Common myeloid progenitor, CD34-positive (primary cell): Measurements from ENCODE around the gene PDZD8.
A peak's percentile ranks its signal among the peaks of the same experiment; 100 is the strongest.

Experiments used
- CTCF ChIA-PET: fragments of 350-600 bp; sonication (Branson Sonifier 250); formaldehyde crosslinking; loops from one replicate; lab custom pipeline; 2021; ENCODE audit warnings: antibody characterized with exemption; lab: Charles Lee
- POLR2A ChIA-PET: fragments of 350-600 bp; sonication (Branson Sonifier 250); formaldehyde crosslinking; loops from one replicate; lab custom pipeline; 2021; ENCODE audit warnings: antibody characterized with exemption; lab: Charles Lee
- DNase-seq, 3 donors: peaks; one replicate each; pipeline versions ENCODE4 v3.0.0 to v3.0.0-alpha.2; 2013
- H3K27ac ChIP-seq, 2 experiments: 1 replicate in 1 of 2; 2 replicates in 1 of 2; pipeline ENCODE4 v1.7.0; 2013; ENCODE audit warnings: inconsistent platforms in 2 of 2, low read length in 2 of 2, mild to moderate bottlenecking in 2 of 2, low read depth in 1 of 2, moderate library complexity in 1 of 2; ENCODE audit not compliant: severe bottlenecking in 2 of 2, insufficient read depth in 1 of 2, poor library complexity in 1 of 2
- H3K27me3 ChIP-seq, 5 experiments: replicated peaks in 2 of 5; 1 replicate in 3 of 5; 2 replicates in 2 of 5; pipeline versions ENCODE4 v1.6.1 to v1.7.0; 2013; ENCODE audit warnings: low read length in 4 of 5, mild to moderate bottlenecking in 2 of 5, moderate library complexity in 2 of 5, inconsistent platforms in 1 of 5; ENCODE audit not compliant: insufficient read depth in 5 of 5, control insufficient read depth in 4 of 5
- H3K36me3 ChIP-seq, 4 experiments: 1 replicate in 2 of 4; 2 replicates in 2 of 4; pipeline versions ENCODE4 v1.6.1 to v1.7.0; 2013; ENCODE audit warnings: low read length in 3 of 4, control low read depth in 1 of 4, mild to moderate bottlenecking in 1 of 4; ENCODE audit not compliant: control insufficient read depth in 4 of 4, insufficient read depth in 4 of 4
- H3K4me1 ChIP-seq, 4 experiments: 1 replicate in 3 of 4; 2 replicates in 1 of 4; pipeline versions ENCODE4 v1.6.1 to v1.7.1; 2013; ENCODE audit warnings: low read length in 3 of 4, mild to moderate bottlenecking in 3 of 4, control low read depth in 1 of 4, inconsistent platforms in 1 of 4, moderate library complexity in 1 of 4; ENCODE audit not compliant: control insufficient read depth in 4 of 4, insufficient read depth in 4 of 4; ENCODE audit errors: control extremely low read depth in 1 of 4
- H3K4me3 ChIP-seq, 7 experiments: 1 replicate in 4 of 7; 2 replicates in 3 of 7; pipeline versions ENCODE4 v1.5.1 to v1.7.0; 2013; ENCODE audit warnings: mild to moderate bottlenecking in 7 of 7, low read length in 6 of 7, moderate library complexity in 6 of 7, inconsistent platforms in 2 of 7, low read depth in 2 of 7, control low read depth in 1 of 7; ENCODE audit not compliant: insufficient read depth in 4 of 7, control insufficient read depth in 1 of 7; ENCODE audit errors: extremely low read depth in 1 of 7
- H3K9me3 ChIP-seq, 5 experiments: 1 replicate in 4 of 5; 2 replicates in 1 of 5; pipeline versions ENCODE4 v1.6.1 to v1.7.1; 2013; ENCODE audit warnings: low read length in 4 of 5, mild to moderate bottlenecking in 2 of 5, inconsistent platforms in 1 of 5, low read depth in 1 of 5, moderate library complexity in 1 of 5; ENCODE audit not compliant: control insufficient read depth in 4 of 5, insufficient read depth in 2 of 5; ENCODE audit errors: control extremely low read depth in 1 of 5
- WGBS: methylation state at CpG from one replicate; pipeline ENCODE4 v1.1.5; 2013; ENCODE audit not compliant: insufficient coverage; 5-methylcytosine and 5-hydroxymethylcytosine counted together

The PDZD8 gene

DNA sequence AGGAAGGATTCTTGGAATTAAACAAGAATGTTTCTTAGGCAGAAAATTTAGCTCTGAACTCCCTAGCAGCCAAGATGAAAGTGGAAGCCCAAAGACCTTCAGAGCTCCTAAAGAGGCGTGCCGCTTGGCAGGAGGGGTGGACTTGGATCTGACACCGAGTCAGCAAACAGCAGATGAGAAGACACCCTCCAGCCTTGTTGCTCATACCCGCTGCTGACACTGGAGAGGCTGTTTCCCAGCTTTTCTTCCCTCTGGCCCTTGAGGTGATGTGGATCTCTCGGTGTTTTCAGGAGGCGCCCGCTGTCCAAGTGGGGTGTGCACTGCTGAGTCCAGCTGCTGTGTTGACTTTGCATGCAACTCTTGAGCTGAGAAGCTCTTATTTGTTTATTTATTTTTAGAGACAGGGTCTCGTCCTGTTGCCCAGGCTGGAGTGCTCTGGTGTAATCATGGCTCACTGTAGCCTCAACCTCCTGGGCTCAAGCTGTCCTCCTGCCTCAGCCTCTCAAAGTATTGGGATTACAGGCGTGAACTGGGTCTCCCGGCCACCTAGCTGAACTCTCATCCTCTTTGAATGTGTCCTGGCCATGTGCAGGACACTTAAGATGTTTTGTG is 112.8 kb downstream of the PDZD8 start:
- DNase-seq, result no peak
- Histone ChIP-seq H3K27ac (no peak overlapping the region), H3K4me3 (no peak overlapping the region), H3K9me3 (no peaks in the 10 kb centered on the region), H3K27me3 (no peaks in the 10 kb centered on the region), H3K4me1 (peaks cover 2 to 24% (median 14%) of the 10 kb centered on the region in 4 experiments), H3K36me3 (peaks cover 0 to 17% (median 8%) of the 10 kb centered on the region in 4 experiments)
- 97% methylated on average over 9 of the region's 10 CpGs for WGBS
- POLR2A ChIA-PET, result no interaction called here
- CTCF ChIA-PET, result interaction anchor here (0.7 to 1.3 kb wide), 6 partner anchors 9 to 187 kb away, joined by 3 to 5 read pairs (median 3); no protein-coding TSS in a partner anchor

GRCh38 chr10:117261501-117261900 is 113.7 kb downstream of the PDZD8 start:
- DNase-seq, result no peak
- ChIA-PET POLR2A (interaction anchor here (0.6 kb wide), 1 partner anchor 33 kb away, joined by 3 read pairs; no protein-coding TSS in a partner anchor), CTCF (interaction anchor here (0.8 to 1.3 kb wide), 2 partner anchors 10 to 18 kb away, joined by 3 read pairs; no protein-coding TSS in a partner anchor)
- WGBS, result 95% methylated on average over 3 of the region's 3 CpGs
- Histone ChIP-seq H3K4me3 (no peak overlapping the region), H3K4me1 (peaks cover 2 to 24% (median 14%) of the 10 kb centered on the region in 4 experiments), H3K36me3 (peaks cover 0 to 23% (median 11%) of the 10 kb centered on the region in 4 experiments), H3K9me3 (no peaks in the 10 kb centered on the region), H3K27me3 (no peaks in the 10 kb centered on the region), H3K27ac (no peak overlapping the region)

- WGBS, result 74% methylated on average over 3 of the region's 4 CpGs
- no peaks in the 10 kb centered on the region for H3K27me3 ChIP-seq
- DNase-seq, result peak in 1 of 3 donors; percentile 23
These were observed 115.2 kb downstream of the PDZD8 start for GRCh38 chr10:117260084-117260483.

DNA sequence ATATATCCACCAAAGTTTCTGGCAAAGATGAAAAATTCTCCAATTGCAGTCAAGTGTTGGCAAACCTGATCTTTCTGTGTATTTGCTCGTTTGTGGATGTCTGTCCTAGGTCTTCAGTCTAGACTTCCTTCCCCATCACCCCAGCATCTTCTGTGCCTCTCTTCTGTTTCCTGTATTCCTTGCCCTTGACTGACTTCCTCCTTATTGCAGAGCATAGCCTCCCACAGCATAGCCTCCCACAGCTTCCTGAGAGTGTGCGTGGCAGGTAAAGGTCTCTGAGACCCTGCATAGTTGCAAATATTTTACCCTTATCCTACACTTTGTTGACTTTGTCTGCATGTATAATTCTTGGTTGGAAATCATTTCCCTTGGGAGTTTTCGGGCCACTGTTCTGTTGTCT is 116.0 kb downstream of the PDZD8 start:
- H3K9me3 ChIP-seq, result no peaks in the 10 kb centered on the region
- peak in 2 of 3 donors; percentile 30 to 45 for DNase-seq
- ChIA-PET CTCF (interaction anchor here (1.1 kb wide), 1 partner anchor 10 kb away, joined by 5 read pairs; no protein-coding TSS in a partner anchor), POLR2A (no interaction called here)
- peaks cover 2 to 24% (median 14%) of the 10 kb centered on the region in 4 experiments for H3K4me1 ChIP-seq
- no peak overlapping the region for H3K27ac ChIP-seq
- 100% methylated on average over 1 of the region's 3 CpGs for WGBS
- H3K27me3 ChIP-seq, result no peaks in the 10 kb centered on the region
- peaks cover 0 to 30% (median 13%) of the 10 kb centered on the region in 4 experiments for H3K36me3 ChIP-seq
- H3K4me3 ChIP-seq, result peak overlapping the region in 2 of 7 experiments; percentile 5 to 20

More at GRCh38 chr10:117260084-117260483, 115.2 kb downstream of the PDZD8 start:
- H3K4me1 ChIP-seq, result peaks cover 2 to 24% (median 14%) of the 10 kb centered on the region in 4 experiments
- no peaks in the 10 kb centered on the region for H3K9me3 ChIP-seq
- POLR2A ChIA-PET, result no interaction called here
- peaks cover 0 to 31% (median 13%) of the 10 kb centered on the region in 4 experiments for H3K36me3 ChIP-seq
- H3K27ac ChIP-seq, result no peak overlapping the region
- H3K4me3 ChIP-seq, result no peak overlapping the region
- CTCF ChIA-PET, result no interaction called here

DNA sequence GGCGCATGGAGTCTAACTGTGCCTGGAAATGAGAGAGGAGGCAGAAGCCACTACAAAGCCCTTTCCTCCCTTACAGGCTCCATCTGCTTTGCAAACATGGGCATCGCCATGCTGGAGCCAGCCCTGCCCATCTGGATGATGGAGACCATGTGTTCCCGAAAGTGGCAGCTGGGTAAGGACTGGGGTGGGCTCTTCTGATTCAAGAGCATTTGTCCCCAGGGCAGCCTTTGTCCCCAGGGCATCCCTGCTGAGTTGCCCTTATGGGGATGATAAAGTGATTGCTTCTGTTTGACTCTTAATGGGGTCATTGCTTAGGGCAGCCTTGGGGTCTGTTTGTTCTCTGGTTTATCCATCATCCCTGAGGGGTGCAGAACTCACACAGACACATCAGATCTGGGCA is 117.5 kb downstream of the PDZD8 start:
- ChIA-PET POLR2A (no interaction called here), CTCF (interaction anchor here (1.0 kb wide), 1 partner anchor 13 kb away, joined by 4 read pairs; no protein-coding TSS in a partner anchor)
- Histone ChIP-seq H3K4me1 (peaks cover 2 to 24% (median 14%) of the 10 kb centered on the region in 4 experiments), H3K36me3 (peaks cover 0 to 31% (median 10%) of the 10 kb centered on the region in 4 experiments), H3K27me3 (no peaks in the 10 kb centered on the region), H3K9me3 (no peaks in the 10 kb centered on the region), H3K27ac (no peak overlapping the region), H3K4me3 (no peak overlapping the region)
- WGBS, result 96% methylated on average over 3 of the region's 3 CpGs
- no peak for DNase-seq

DNA sequence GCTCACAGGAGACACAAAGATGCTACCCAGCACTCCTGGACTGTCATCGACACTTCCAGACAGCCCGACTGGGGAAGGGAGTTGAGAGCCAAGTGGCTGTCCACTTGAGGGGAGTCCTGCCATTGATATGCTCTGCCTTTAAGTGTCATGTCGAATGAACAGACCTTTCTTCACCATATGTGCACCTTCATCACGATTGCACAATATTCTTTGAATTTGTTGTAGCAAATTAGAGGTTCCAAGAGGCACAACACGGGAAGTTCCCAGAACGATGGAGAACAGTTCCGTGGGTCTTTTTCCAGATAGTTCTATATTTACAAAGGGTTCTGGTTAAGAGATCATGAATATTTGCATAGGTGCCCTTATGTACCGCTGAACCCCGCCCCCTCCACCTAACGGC is 118.3 kb downstream of the PDZD8 start:
- WGBS, result 88% methylated on average over 10 of the region's 10 CpGs
- Histone ChIP-seq H3K4me3 (no peak overlapping the region), H3K36me3 (peaks cover 0 to 31% (median 10%) of the 10 kb centered on the region in 4 experiments), H3K9me3 (no peaks in the 10 kb centered on the region), H3K27me3 (no peaks in the 10 kb centered on the region), H3K4me1 (peaks cover 2 to 24% (median 14%) of the 10 kb centered on the region in 4 experiments), H3K27ac (no peak overlapping the region)
- no peak for DNase-seq
- CTCF ChIA-PET, result no interaction called here
- POLR2A ChIA-PET, result interaction anchor here (0.6 kb wide), 1 partner anchor 34 kb away, joined by 4 read pairs; no protein-coding TSS in a partner anchor
